NOMO-1 treated with DMSO at 0.1 percent for 48 hours (cell line): ENCODE data around the gene UQCR10.
A peak's percentile ranks its signal among the peaks of the same experiment; 100 is the strongest.
"Not testable (repeated sequence)": the region's sequence is repeated elsewhere in the genome, so short reads cannot be mapped to it uniquely, and the experiment has no call there.

Source experiments
- DNase-seq: peaks from one replicate; lab custom pipeline; 2025; ENCODE audit not compliant: unreplicated experiment; lab: John Stamatoyannopoulos, UW

Gene UQCR10

DNA sequence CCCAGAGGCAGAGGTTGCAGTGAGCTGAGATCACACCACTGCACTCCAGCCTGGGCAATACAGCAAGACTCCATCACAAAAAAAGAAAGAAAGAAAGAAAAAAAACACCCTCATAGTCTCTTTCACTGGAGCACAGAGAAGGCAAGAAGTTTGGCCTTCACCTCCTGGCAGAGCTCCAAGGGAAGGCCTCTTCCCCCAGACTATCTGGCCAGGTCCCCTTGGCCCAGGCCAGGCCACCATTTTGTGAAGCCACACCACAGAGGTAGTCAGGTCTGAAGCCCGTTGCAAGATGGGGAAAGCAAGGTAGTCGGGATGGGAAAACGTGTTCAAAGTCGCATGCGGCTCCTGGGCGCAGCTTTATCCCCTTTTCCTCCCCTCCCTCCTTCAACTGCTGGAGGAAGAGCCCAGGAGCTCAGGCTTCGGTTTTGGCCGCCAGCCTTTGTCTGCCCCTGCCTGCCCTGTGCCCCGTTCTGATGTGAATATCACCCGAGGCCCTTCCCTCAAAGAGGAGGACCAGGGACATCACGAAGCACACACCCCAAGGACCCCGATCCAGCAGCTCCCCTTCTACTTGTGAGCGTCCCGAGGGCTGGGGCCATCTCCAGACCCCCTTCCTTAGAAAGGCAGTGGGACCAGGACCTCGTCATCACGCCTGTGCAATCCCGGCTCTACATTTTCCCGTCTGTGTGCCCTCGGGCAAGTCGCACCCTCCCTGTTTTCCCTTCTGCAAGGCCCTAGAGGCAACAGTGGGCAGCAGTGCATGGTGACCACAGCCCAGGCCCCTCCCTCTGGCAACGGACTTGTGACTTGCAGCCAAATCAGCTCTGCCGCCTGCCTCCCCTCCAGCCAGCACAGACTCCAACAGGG lies 29.7 kb upstream of the UQCR10 start:
- DNase-seq = no peak

DNA sequence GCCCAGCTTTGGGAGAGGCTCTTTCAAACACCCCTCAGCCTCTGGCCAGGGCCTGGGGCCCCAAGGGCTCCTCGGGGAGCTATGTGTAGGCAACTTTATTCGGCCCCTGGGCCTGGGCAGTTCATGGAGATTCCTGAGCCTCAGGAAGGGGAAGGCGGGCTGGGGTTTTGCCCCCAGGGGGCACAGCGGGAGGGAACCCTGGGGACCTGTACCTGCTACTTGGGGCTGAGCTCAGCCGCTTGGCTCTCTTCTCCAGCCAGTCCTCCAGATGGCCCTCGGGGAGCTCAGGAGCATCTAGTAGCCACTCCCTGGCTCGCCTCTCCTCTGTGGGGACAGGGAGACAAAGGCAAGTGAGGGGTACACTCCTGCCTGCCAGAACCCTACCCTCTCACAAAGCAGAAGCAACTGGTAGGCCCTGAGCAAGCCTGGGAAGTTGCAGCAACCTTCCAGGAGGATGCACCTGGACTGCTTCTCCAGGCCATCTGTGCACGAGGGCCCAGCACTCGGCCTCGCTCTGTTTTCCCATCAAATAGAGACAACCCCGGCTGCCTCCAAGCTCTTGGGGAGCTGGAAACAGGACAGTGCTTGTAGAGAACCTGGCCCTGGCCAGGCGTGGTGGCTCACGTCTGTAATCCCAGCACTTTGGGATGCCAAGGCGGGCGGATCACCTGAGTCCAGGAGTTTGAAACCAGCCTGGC lies 28.9 kb upstream of the UQCR10 start:
- DNase-seq = no peak

DNA sequence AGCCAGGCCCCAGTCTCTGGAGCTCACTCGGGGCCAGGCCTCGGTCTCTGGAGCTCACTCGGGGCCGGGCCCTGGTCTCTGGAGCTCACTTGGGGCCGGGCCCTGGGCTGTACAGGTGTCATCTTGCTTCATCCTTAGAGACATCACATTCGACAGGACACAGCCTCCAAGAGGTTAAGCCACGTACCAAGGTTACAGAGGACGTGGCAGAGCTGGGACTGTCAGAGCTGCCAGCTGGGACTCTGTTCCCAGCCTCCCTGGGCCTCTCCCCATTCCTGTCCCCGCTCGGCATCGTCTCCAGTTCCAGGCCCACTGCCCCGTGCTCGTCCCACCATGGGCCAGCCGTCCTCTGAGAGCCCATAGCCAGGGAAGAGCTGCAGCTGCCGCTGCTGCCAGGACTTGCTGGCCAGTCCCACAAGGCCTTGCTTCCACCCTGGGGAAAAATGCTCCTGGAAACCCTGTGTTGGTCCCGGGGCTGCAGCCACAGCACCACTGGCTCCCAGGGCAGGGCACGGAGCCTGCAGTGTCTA lies 27.8 kb upstream of the UQCR10 start:
- no peak for DNase-seq

DNA sequence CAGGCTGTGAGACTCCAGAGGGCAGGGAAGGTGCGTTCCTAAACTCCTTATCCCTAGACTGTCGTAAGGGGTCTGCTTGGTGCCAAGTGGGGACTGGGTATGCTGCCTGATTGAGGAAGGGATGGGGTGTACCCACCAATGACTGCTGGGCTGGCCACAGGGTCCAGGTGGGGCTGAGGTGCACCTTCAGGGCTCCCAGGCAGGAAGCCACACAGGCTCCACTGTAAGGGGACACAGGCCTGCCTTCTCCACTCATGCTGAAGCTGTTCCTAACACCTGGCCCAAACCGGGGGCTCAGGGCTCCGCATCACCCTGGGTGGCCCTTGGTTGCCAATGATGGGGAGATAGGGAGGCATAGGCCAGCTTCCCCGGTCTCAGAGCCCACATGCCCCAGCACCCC lies 27.0 kb upstream of the UQCR10 start:
- DNase-seq = no peak

DNA sequence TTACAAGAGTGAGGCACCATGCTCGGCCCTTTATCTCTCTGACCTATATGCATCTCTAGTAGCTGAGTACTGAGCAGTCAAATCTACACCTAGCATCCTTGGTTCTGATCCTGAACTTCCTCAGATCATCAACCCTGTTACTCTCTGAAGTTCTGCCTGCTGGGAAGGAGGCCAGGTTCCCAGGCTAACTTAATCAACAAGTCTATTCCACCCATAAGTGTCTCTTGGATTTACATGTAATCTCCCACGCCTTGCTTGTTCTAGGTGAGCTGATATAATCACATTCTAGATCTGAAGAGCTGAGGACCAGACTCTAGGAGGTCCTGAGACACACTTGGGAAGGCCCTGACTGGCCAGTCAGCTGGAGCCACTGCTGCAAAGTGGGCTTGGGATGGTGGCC lies 25.2 kb upstream of the UQCR10 start:
- DNase-seq = no peak

DNA sequence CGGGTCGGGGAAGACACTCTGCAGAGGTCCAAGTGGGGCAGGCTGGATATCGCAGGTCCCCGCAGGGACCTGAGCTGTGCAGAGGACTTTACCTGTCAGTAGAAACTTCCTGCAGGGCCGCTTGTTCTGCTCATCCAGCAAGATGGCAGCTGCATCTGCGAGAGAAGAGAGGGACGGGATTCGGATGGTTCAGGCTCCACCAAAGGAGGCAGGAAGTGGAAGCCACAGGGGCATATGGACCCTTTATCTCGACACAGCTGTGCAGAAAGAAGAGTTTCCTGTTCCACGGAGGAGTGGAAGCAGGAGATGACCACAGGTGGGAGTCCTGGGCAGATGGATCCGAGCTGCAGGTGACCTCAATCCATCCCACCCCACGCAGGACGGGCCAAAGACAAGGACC lies 24.8 kb upstream of the UQCR10 start:
- no peak for DNase-seq

DNA sequence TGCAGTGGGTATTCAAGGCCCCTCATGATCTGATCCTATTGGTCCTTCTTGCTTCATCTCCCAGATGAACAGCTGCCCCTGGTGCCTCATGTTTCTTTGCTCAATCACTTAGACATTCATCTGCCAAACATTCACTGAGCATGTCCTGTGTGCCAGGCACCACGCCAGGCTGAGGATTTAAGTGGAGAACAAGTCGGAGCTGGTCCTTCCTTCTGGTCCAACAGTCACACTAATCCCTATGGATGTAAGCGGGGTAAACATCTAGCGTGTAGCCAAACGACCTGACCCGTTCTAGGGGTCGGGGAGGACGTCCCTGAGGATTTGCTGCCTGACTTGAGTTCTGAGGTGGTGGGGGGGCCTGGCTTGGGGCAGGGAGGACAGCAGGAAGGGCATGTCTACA lies 22.3 kb upstream of the UQCR10 start:
- DNase-seq = no peak

DNA sequence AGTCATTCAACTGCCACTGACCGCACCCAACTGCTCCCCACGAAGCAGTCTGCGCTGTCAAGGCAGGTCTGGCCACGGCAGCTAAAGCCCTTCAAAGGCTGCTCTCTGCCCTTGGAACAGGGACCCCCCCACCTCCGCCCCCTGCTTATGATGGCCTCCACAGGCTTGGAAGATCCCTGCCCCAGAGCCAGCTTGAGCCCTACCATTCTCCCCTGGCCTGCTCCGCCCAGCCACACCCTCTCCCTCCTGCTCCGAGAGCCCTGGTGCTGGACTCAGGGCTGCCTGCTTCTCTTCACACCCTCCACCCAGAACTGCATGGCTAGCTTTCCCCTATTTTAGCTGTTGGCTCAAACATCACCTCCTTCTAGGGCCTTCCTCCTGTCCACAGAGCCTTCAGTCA lies 19.3 kb upstream of the UQCR10 start:
- DNase-seq = no peak

DNA sequence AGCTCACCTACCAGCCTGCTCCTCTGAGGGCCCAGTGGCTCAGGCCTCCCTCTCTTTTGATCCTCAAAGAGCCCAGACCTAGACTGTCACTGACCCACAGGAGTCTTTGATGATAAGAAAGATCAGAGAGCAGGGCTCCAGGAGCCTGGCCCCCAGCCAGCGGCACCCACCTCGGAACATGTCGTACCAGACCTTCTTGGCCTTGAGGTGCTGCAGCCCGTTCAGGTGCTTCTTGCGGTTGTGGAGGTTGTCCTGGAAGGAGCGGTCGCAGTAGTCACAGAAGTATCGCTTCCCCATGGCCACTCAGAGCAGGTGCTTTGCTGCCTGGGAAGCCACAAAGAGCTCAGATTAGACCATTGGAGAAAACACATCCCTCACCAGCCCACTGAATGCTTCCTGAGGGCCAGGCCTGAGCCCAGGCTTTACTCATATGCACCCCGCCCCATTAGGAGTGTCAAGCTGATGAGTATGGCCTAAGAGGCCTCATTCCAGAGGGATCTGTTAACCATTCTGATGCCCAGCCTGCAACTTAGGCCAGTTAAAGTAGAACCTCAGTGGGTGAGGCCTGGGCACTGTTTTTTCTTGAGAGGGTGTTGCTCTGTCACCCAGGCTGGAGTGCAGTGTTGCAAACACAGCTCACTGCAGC lies 18.8 kb upstream of the UQCR10 start:
- DNase-seq = no peak

DNA sequence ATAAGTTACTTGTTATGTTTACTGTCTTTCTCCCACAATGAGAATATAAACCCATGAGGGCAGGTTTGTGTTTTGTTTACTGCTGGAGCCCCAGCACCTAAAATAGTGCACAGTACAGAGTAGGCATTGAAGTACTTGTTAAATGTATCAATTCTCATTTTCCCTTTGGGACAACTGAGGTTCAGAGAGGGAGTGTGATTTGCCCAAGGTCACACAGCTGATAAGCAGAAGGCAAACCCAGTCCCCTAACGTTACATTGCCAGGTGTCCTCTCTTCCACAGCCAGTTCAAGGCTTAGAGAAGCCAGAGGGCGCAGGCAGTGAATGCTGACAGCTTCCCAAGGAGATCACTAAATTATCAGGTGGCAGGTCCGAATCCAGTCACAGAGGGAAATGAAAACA lies 17.1 kb upstream of the UQCR10 start:
- DNase-seq = no peak

DNA sequence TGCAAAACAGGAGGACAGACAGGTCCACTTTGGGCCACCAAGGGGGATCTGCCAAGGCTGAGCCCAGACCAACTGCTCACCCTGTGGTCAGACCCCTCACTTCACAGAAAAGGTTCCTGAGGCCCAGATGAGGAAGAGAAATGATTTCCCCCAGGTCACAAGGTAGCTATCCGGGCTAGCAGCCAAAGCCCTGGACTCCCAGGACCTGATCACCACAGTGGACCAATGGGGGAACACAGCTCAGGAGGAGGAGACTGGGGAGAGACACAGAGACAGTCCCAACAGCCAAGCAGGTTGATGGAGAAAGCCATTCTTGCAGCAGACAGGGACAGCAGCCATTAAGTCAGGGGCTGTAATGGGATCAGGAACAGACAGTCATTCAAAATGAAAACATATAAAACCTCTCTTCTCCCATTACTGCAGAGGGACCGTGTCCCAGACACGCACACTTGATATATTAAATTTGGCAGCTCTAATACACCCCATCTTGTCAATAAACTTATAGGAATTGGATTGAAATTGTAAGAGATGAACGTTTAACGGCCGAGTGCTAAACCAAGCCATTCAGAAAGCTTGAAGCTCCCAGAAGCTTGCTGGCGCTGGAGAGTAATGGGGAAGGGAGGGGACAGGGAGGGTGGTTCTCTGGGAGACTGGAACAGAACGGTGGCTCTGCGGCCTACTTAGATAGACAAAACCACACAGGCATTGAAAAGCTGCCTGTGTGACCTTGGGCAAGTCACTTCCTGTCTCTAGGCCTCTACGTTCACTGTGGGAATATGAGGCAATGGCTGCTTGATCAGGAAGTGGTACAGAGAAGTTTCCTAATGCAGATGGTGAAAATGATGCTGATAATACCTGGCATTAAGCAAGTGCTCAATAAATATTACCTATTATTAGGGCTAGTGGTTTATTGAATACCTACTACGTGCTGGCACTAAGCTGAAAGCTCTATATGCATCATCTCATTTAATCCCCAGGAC lies 16.3 kb upstream of the UQCR10 start:
- peak; percentile 82 for DNase-seq

DNA sequence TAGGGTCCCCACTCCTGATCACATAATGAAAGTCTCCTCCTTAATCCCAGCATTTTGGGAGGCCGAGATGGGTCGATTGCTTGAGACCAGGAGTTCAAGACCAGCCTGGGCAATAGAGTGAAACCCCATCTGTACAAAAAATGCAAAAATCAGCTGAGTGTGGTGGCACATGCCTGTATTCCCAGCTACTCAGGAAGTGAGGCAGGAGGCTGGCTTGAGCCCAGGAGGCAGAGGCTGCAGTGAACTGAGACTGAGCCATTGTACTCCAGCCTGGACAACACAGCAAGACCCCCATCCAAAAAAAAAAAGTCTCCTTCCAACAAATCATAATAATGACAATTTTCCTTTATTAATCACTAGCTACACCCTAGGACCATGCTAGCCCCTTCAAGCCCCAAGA lies 15.5 kb upstream of the UQCR10 start:
- DNase-seq = no peak

DNA sequence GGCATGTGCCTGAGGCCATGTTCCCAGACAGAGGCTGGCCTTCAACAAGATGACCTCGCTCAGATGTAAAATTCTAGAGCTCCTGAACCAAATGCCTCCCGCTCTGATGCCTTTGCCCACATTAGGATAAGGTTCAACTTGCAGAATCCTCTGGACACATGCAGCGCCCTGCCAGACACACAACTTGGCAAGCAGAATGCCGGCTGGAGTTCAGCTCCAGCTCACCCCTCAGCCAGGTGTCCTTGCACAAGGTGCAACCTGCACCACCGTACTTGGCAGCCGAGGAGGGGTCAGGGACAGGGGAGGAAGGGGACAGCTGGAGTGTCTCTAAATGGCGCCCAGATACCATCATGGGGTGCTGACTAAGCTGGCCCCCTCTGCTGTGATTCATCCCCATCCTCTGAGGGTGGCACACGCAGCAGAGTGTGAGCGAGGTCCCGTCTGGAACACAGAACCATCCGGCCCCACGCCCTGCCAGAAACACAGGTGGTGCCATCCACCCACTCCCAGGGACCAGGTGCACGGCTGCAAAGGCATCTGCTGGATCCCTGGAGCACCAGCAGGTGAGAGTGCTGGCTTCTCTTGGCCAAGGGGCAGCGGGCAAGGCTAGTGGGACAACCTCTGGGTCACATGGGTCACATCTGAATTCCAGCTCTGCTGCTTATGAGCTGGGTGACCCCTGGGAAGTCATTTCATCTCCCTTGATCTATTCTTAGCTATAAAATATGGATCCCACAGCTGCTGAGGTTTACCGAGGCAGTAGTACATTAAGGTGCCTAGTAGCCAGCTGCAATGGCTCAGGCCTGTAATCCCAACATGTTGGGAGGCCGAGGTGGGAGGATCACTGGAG lies 13.1 kb upstream of the UQCR10 start:
- no peak for DNase-seq

DNA sequence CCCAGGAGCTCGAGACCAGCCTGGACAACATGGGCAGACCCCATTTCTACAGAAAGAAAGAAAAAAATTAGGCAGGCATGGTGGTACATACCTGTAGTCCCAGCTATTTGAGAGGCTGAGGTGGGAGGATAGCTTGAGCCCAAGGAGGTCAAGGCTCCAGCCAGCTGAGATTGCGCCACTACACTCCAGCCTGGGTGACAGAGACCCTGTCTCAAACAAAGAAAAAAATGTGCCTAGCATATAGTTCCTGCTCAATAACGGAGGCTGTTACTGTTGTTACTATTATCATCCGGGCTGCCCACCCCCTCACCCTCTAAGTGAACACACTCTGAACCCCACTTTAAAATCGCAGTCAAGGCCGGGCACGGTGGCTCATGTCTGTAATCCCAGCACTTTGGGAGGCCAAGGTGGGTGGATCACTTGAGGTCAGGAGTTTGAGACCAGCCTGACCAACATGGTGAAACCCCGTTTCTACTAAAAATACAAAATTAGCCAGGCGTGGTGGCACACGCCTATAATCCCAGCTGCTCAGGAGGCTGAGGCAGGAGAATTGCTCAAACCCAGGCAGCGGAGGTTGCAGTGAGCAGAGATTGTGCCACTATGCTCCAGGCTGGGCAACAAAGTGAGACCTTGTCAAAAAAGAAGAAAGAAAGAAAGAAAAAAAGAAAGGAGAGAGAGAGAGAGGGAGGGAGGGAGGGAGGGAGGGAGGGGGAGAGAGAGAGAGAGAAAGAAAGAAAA lies 12.3 kb upstream of the UQCR10 start:
- DNase-seq = not testable (repeated sequence)

DNA sequence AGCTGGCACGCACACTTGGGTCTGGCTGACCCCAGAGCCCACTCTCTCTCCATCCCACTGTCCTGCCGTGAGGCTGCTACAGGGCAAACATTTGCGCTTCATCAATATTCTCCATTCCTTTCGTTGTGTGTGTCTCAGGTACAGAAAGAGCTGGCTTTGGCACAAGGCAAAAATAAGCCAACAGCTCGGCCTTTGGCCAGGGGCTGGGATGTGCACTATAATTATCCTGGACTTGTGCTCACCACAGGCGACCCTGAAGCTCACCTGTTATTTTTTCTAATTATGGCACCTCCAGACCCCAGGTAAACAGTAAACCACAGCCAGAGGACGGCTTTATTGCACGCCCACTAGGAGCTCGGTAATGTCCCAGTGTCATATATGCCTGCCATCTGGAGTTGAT lies 11.3 kb upstream of the UQCR10 start:
- no peak for DNase-seq

DNA sequence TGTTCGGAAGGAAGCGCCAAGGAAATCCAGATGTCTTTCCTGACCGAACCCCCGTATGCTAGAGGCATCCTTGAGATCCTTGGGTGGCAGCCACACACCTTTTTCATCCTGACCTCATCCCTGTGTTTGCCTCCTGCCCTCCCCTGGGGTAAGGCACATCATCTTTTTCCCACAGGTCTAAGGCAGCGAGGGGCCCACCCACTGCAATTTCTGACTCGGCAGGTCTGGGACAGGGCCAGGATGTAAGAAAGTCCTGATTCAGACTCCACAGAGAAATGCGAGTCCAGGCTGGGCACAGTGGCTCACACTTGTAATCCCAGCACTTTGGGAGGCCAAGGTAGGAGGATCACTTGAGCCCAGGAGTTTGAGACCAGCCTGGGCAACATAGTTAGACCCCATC lies 10.8 kb upstream of the UQCR10 start:
- DNase-seq = no peak

DNA sequence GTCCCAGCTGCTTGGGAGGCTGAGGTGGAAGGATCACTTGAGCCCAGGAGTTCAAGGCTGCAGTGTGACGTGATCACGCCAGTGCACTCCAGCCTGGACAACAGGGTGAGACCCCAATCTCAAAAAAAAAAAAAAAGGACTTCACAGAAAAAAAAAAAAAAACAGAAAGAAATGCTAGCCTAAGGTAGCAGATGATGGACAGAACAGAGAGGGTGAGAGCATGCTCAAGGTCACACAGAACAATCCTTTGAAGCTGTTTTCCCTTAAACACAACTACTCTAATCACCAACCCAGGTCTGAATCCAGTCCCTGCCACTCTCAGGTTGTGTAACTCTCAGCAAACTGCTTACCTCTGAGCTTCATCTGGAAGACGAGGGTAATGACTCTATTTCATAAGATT lies 10.1 kb upstream of the UQCR10 start:
- no peak for DNase-seq

DNA sequence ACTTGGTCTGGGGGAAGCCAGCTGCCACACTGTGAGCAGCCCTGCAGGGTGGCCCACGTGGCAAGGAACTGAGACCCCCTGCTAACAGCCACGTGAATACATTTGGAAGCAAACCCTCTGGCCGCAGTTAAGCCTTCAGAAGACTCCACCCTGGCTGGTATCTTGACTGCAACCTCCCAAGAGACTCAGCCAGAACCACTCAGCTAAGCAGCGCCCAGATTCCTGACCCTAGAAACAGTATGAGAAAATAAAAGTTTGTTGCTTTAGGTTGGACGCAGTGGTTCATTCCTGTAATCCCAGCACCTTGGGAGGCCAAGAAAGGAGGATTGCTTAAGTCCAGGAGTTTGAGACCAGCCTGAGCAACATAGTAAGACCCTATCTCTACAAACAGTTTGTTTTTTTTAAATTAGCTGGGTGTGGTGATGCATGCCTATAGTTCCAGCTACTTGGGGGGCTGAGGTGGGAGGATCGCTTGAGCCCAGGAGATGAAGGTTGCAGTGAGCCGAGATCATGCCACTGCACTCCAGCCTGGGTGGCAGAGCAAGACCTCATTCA lies 9.0 kb upstream of the UQCR10 start:
- DNase-seq = no peak

DNA sequence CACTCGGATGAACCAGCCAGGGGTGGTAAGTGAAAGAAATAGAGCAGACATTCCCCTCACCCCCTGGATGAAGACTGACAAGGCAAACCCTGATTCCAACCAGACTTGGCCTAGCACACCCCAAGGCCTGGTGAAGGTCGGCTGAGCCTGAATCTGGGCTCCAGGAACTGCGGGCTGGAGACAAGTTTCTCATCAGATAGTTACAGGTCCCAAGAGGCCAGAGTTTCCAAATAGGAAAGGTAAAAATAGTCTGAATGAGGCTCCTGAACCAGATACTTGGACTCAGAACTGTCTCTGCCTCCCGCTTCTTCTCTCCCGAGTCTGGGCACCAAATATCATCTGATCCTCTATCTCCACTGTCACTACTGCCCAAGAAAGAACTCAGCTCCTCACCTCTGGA lies 8.2 kb upstream of the UQCR10 start:
- DNase-seq = no peak
